ENCODE results near the gene ATG13.

- no peak for TF ChIP-seq POLR2A (IDR thresholded peaks at IDR 0.05)
- no peak for TF ChIP-seq CTCF (IDR thresholded peaks at IDR 0.05)
Measured at GRCh38 chr11:46701078-46701654, 83.8 kb downstream of the ATG13 start.

All from heart left ventricle (tissue), 13 donors.